Measurements from ENCODE around the gene CCDC142.

DNA sequence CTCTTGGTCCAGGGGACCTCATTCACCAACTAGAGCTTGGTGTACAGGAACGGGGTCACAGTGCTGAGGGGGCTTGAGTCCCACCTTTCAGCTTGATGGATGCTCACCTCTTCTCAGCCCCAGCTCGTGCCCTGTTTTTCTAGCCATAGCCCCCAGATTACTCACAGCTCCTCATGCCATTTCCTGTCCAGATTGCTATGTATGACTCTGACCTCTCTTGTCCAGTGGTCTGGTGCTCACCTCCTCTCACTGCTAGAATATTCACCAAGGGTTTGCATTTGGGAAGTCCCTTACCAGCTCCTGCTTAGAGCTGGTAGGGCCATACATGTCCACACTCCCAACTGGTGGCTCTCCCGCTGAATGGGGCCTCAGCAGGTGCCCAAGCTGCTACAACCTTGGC lies 10.7 kb upstream of the CCDC142 start:
- TF ChIP-seq, protein P1, sequence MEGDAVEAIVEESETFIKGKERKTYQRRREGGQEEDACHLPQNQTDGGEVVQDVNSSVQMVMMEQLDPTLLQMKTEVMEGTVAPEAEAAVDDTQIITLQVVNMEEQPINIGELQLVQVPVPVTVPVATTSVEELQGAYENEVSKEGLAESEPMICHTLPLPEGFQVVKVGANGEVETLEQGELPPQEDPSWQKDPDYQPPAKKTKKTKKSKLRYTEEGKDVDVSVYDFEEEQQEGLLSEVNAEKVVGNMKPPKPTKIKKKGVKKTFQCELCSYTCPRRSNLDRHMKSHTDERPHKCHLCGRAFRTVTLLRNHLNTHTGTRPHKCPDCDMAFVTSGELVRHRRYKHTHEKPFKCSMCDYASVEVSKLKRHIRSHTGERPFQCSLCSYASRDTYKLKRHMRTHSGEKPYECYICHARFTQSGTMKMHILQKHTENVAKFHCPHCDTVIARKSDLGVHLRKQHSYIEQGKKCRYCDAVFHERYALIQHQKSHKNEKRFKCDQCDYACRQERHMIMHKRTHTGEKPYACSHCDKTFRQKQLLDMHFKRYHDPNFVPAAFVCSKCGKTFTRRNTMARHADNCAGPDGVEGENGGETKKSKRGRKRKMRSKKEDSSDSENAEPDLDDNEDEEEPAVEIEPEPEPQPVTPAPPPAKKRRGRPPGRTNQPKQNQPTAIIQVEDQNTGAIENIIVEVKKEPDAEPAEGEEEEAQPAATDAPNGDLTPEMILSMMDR (IDR thresholded peaks at IDR 0.05; ENCODE audit: low read length) = no peak
- no peak for TF ChIP-seq EZH2 (optimal IDR thresholded peaks at IDR 0.05; ENCODE audit: low read depth, low read length)
- TF ChIP-seq EZH2phosphoT487 (IDR thresholded peaks at IDR 0.05; ENCODE audit: low read length) = no peak

Measured in MM.1S (cell line).